CD4-positive, alpha-beta T cell treated with Interferon alpha-2 for 1 hour (primary cell): ENCODE data around the gene SP110.
"Not testable (repeated sequence)": the region's sequence is repeated elsewhere in the genome, so short reads cannot be mapped to it uniquely, and the experiment has no call there.

ENCODE experiments used
- DNase-seq, 2 donors: peaks; one replicate each; pipeline ENCODE4 v3.0.0-alpha.2; 2020 to 2022

SP110 gene

GRCh38 chr2:230120376-230120775 is 99.4 kb downstream of the SP110 start:
- not testable (repeated sequence) for DNase-seq

GRCh38 chr2:230119827-230120226 is 100.0 kb downstream of the SP110 start:
- DNase-seq: not testable (repeated sequence)
